GM12872 (cell line): ENCODE results near the gene NKIRAS2.
A peak's percentile ranks its signal among the peaks of the same experiment; 100 is the strongest.

Source experiments
- CTCF ChIP-seq: IDR thresholded peaks from 3 replicates; pipeline ENCODE4 v1.5.1; 2011; ENCODE audit warnings: low read depth, mild to moderate bottlenecking, low read length, moderate library complexity; ENCODE audit not compliant: insufficient read depth

Gene NKIRAS2

GRCh38 chr17:42049834-42050392 is 30.0 kb downstream of the NKIRAS2 start:
- TF ChIP-seq CTCF: no peak

GRCh38 chr17:42050393-42051012 is 30.6 kb downstream of the NKIRAS2 start, which contains the start of gene C17orf113:
TSS of gene C17orf113 (minus strand) at chr17:42050601. CDS start at chr17:42043376, 7,225 bp downstream.
- peak; percentile 50; the same call in 2 of the 3 replicates for TF ChIP-seq CTCF

GRCh38 chr17:42051013-42051400 is 31.1 kb downstream of the NKIRAS2 start:
- no peak for TF ChIP-seq CTCF

- TF ChIP-seq CTCF: no peak
These were observed 31.8 kb downstream of the NKIRAS2 start for GRCh38 chr17:42051645-42052044.

- TF ChIP-seq CTCF: no peak
These were observed 32.5 kb downstream of the NKIRAS2 start for GRCh38 chr17:42052346-42052877.

- TF ChIP-seq CTCF: no peak
These were observed 34.0 kb downstream of the NKIRAS2 start for GRCh38 chr17:42053731-42054500.

GRCh38 chr17:42055027-42055426 is 35.1 kb downstream of the NKIRAS2 start:
- TF ChIP-seq CTCF: no peak
